Right atrium auricular region (tissue), 2 donors: ENCODE data around the gene PHF20. TPM values are rescaled to one million over a fixed set of nuclear protein-coding genes. Genes with fewer than 3 reads are reported as not detected.

Experiments
- DNase-seq: peaks from one replicate; pipeline ENCODE4 v3.0.0-alpha.2; 2019; ENCODE audit warnings: low spot score
- H3K27ac ChIP-seq, 2 donors: fragments of 200-600 bp; sonication (generic); 1 replicate in 1 of 2; 2 replicates in 1 of 2; pipeline ENCODE4 v1.5.1; 2016 to 2019
- H3K27me3 ChIP-seq, 2 donors: fragments of 200-600 bp; sonication (generic); one replicate each; pipeline versions ENCODE4 v1.5.1 to v1.6.0; 2017 to 2019
- H3K36me3 ChIP-seq: fragments of 200-600 bp; sonication (generic); one replicate; pipeline ENCODE4 v1.5.1; 2016
- H3K4me1 ChIP-seq, 2 donors: fragments of 200-600 bp; sonication (generic); one replicate each; pipeline versions ENCODE4 v1.5.1 to v1.6.0; 2017 to 2019
- H3K4me3 ChIP-seq, 2 donors: fragments of 200-600 bp; sonication (generic); 1 replicate in 1 of 2; 2 replicates in 1 of 2; pipeline ENCODE4 v1.5.1; 2017 to 2019; ENCODE audit warnings: mild to moderate bottlenecking in 1 of 2, moderate library complexity in 1 of 2
- H3K9me3 ChIP-seq, 2 donors: fragments of 200-600 bp; sonication (generic); one replicate each; pipeline ENCODE4 v1.5.1; 2019
- CTCF ChIP-seq, 2 donors: fragments of 200-600 bp; sonication (generic); IDR thresholded peaks; one replicate each; pipeline ENCODE4 v1.5.1; 2019; ENCODE audit warnings: antibody characterized with exemption in 2 of 2
- total RNA-seq, 2 donors: library from RNA; depleted of rRNA; stranded (reverse); fragments of >200 nt; gene quantifications; one replicate each; pipeline ENCODE4 v1.1.0, GENCODE V29; 2016

Gene PHF20
- total RNA-seq, 2 donors from 2014 or later, result 29.7 to 34.7 TPM

GRCh38 chr20:35738410-35739179 is 33.2 kb upstream of the PHF20 start:
- Histone ChIP-seq H3K4me1 (peaks cover 0 to 78% of the 10 kb centered on the region in 2 donors), H3K36me3 (peaks cover 72% of the 10 kb centered on the region), H3K27me3 (no peaks in the 10 kb centered on the region), H3K9me3 (no peaks in the 10 kb centered on the region), H3K4me3 (no peak overlapping the region), H3K27ac (no peak overlapping the region)
- TF ChIP-seq CTCF (IDR thresholded peaks at IDR 0.05), result no peak
- DNase-seq, result no peak

GRCh38 chr20:35739294-35740163 is 32.3 kb upstream of the PHF20 start:
- Histone ChIP-seq H3K4me1 (peaks cover 0 to 69% of the 10 kb centered on the region in 2 donors), H3K4me3 (peak overlapping the region; percentile 10 to 86), H3K27me3 (no peaks in the 10 kb centered on the region), H3K27ac (peak overlapping the region; percentile 99 to 100), H3K9me3 (no peaks in the 10 kb centered on the region), H3K36me3 (peaks cover 63% of the 10 kb centered on the region)
- DNase-seq, result no peak
- peak in 1 of 2 donors; percentile 28 for TF ChIP-seq CTCF (IDR thresholded peaks at IDR 0.05)

- peak; percentile 100 for DNase-seq
- Histone ChIP-seq H3K4me3 (peak within 1 kb of the TSS; percentile 86 to 89), H3K36me3 (peaks cover 37% of the 10 kb centered on the region), H3K27me3 (no peaks in the 10 kb centered on the region), H3K27ac (peak within 1 kb of the TSS; percentile 99 to 100), H3K9me3 (no peaks in the 10 kb centered on the region), H3K4me1 (peaks cover 0 to 43% of the 10 kb centered on the region in 2 donors)
- TF ChIP-seq CTCF (IDR thresholded peaks at IDR 0.05), result peak in 1 of 2 donors; percentile 45
These were observed 29.7 kb upstream of the PHF20 start, which contains the start of gene RBM39 for GRCh38 chr20:35741892-35742740. Gene RBM39, minus strand, starts transcription at chr20:35742260. Its CDS starts 1,386 bp downstream, at chr20:35740874.

GRCh38 chr20:35742741-35743523 is 28.9 kb upstream of the PHF20 start:
- peak overlapping the region; percentile 48 to 86 for H3K4me3 ChIP-seq
- peak overlapping the region; percentile 94 to 95 for H3K27ac ChIP-seq
- TF ChIP-seq CTCF (IDR thresholded peaks at IDR 0.05), result no peak
- H3K4me1 ChIP-seq, result peaks cover 0 to 36% of the 10 kb centered on the region in 2 donors
- H3K27me3 ChIP-seq, result no peaks in the 10 kb centered on the region
- no peak for DNase-seq
- peaks cover 29% of the 10 kb centered on the region for H3K36me3 ChIP-seq
- H3K9me3 ChIP-seq, result no peaks in the 10 kb centered on the region
